Common myeloid progenitor, CD34-positive (primary cell): ENCODE data around the gene BNC2.
"Not testable (repeated sequence)": the region's sequence is repeated elsewhere in the genome, so short reads cannot be mapped to it uniquely, and the experiment has no call there.

Experiments
- CTCF ChIA-PET: fragments of 350-600 bp; sonication (Branson Sonifier 250); formaldehyde crosslinking; loops from one replicate; lab custom pipeline; 2021; ENCODE audit warnings: antibody characterized with exemption; lab: Charles Lee
- POLR2A ChIA-PET: fragments of 350-600 bp; sonication (Branson Sonifier 250); formaldehyde crosslinking; loops from one replicate; lab custom pipeline; 2021; ENCODE audit warnings: antibody characterized with exemption; lab: Charles Lee
- DNase-seq, 3 donors: peaks; one replicate each; pipeline versions ENCODE4 v3.0.0 to v3.0.0-alpha.2; 2013
- H3K27ac ChIP-seq, 2 experiments: 1 replicate in 1 of 2; 2 replicates in 1 of 2; pipeline ENCODE4 v1.7.0; 2013; ENCODE audit warnings: inconsistent platforms in 2 of 2, low read length in 2 of 2, mild to moderate bottlenecking in 2 of 2, low read depth in 1 of 2, moderate library complexity in 1 of 2; ENCODE audit not compliant: severe bottlenecking in 2 of 2, insufficient read depth in 1 of 2, poor library complexity in 1 of 2
- H3K27me3 ChIP-seq, 5 experiments: replicated peaks in 2 of 5; 1 replicate in 3 of 5; 2 replicates in 2 of 5; pipeline versions ENCODE4 v1.6.1 to v1.7.0; 2013; ENCODE audit warnings: low read length in 4 of 5, mild to moderate bottlenecking in 2 of 5, moderate library complexity in 2 of 5, inconsistent platforms in 1 of 5; ENCODE audit not compliant: insufficient read depth in 5 of 5, control insufficient read depth in 4 of 5
- H3K36me3 ChIP-seq, 4 experiments: 1 replicate in 2 of 4; 2 replicates in 2 of 4; pipeline versions ENCODE4 v1.6.1 to v1.7.0; 2013; ENCODE audit warnings: low read length in 3 of 4, control low read depth in 1 of 4, mild to moderate bottlenecking in 1 of 4; ENCODE audit not compliant: control insufficient read depth in 4 of 4, insufficient read depth in 4 of 4
- H3K4me1 ChIP-seq, 4 experiments: 1 replicate in 3 of 4; 2 replicates in 1 of 4; pipeline versions ENCODE4 v1.6.1 to v1.7.1; 2013; ENCODE audit warnings: low read length in 3 of 4, mild to moderate bottlenecking in 3 of 4, control low read depth in 1 of 4, inconsistent platforms in 1 of 4, moderate library complexity in 1 of 4; ENCODE audit not compliant: control insufficient read depth in 4 of 4, insufficient read depth in 4 of 4; ENCODE audit errors: control extremely low read depth in 1 of 4
- H3K4me3 ChIP-seq, 7 experiments: 1 replicate in 4 of 7; 2 replicates in 3 of 7; pipeline versions ENCODE4 v1.5.1 to v1.7.0; 2013; ENCODE audit warnings: mild to moderate bottlenecking in 7 of 7, low read length in 6 of 7, moderate library complexity in 6 of 7, inconsistent platforms in 2 of 7, low read depth in 2 of 7, control low read depth in 1 of 7; ENCODE audit not compliant: insufficient read depth in 4 of 7, control insufficient read depth in 1 of 7; ENCODE audit errors: extremely low read depth in 1 of 7
- H3K9me3 ChIP-seq, 5 experiments: 1 replicate in 4 of 5; 2 replicates in 1 of 5; pipeline versions ENCODE4 v1.6.1 to v1.7.1; 2013; ENCODE audit warnings: low read length in 4 of 5, mild to moderate bottlenecking in 2 of 5, inconsistent platforms in 1 of 5, low read depth in 1 of 5, moderate library complexity in 1 of 5; ENCODE audit not compliant: control insufficient read depth in 4 of 5, insufficient read depth in 2 of 5; ENCODE audit errors: control extremely low read depth in 1 of 5
- WGBS: methylation state at CpG from one replicate; pipeline ENCODE4 v1.1.5; 2013; ENCODE audit not compliant: insufficient coverage; 5-methylcytosine and 5-hydroxymethylcytosine counted together

Gene BNC2

DNA sequence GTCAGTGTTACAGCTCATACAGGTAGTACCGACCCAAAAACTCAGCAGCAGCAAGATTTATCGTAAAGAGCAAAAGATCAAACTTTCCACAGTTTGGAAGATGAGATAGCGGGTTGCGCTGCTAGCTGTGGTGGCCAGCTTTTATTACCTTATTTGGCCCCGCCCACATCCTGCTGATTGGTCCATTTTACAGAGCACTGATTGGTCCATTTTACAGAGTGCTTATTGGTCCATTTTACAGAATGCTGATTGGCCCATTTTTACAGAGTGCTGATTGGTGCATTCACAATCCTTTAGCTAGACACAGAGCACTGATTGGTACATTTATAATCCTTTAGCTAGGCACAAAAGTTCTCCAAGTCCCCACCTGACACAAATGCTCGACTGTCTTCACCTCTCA is 12.0 kb upstream of the BNC2 start:
- WGBS, result 91% methylated on average over 6 of the region's 6 CpGs
- CTCF ChIA-PET, result interaction anchor here (1.2 kb wide), 1 partner anchor 9 kb away, joined by 3 read pairs; no protein-coding TSS in a partner anchor
- DNase-seq, H3K27ac ChIP-seq, H3K36me3 ChIP-seq, H3K4me3 ChIP-seq, H3K9me3 ChIP-seq, H3K27me3 ChIP-seq, POLR2A ChIA-PET: not testable (repeated sequence)
- H3K4me1 ChIP-seq, result peaks cover 10 to 33% (median 20%) of the 10 kb centered on the region in 4 experiments

GRCh38 chr9:16879416-16879815 is 8.9 kb upstream of the BNC2 start:
- peaks cover 0 to 6% (median 0%) of the 10 kb centered on the region in 5 experiments for H3K27me3 ChIP-seq
- H3K9me3 ChIP-seq, result no peaks in the 10 kb centered on the region
- peaks cover 5 to 14% (median 8%) of the 10 kb centered on the region in 4 experiments for H3K4me1 ChIP-seq
- H3K36me3 ChIP-seq, result no peaks in the 10 kb centered on the region
- WGBS, result no CpG with 5 or more reads among the region's 2 CpGs
- peak in 2 of 3 donors; percentile 68 to 78 for DNase-seq
- ChIA-PET CTCF (no interaction called here), POLR2A (no interaction called here)
- H3K27ac ChIP-seq, result no peak overlapping the region
- H3K4me3 ChIP-seq, result no peak overlapping the region

GRCh38 chr9:16877256-16877655 is 6.8 kb upstream of the BNC2 start:
- no peak overlapping the region for H3K27ac ChIP-seq
- peaks cover 0 to 5% (median 2%) of the 10 kb centered on the region in 4 experiments for H3K4me1 ChIP-seq
- DNase-seq, result no peak
- H3K27me3 ChIP-seq, result peaks cover 0 to 13% (median 9%) of the 10 kb centered on the region in 5 experiments
- H3K9me3 ChIP-seq, result no peaks in the 10 kb centered on the region
- no peaks in the 10 kb centered on the region for H3K36me3 ChIP-seq
- ChIA-PET POLR2A (no interaction called here), CTCF (interaction anchor here (1.9 kb wide), 1 partner anchor 7 kb away, joined by 5 read pairs; no protein-coding TSS in a partner anchor)
- WGBS, result 81% methylated on average over 6 of the region's 19 CpGs
- no peak overlapping the region for H3K4me3 ChIP-seq

GRCh38 chr9:16873126-16873802 is 2.8 kb upstream of the BNC2 start:
- DNase-seq, result no peak
- Histone ChIP-seq H3K9me3 (no peaks in the 10 kb centered on the region), H3K4me1 (peaks cover 8 to 30% (median 27%) of the 10 kb centered on the region in 4 experiments), H3K36me3 (no peaks in the 10 kb centered on the region), H3K27ac (no peak overlapping the region), H3K4me3 (no peak overlapping the region), H3K27me3 (peaks cover 8 to 39% (median 16%) of the 10 kb centered on the region in 5 experiments)
- POLR2A ChIA-PET, result no interaction called here
- WGBS, result 97% methylated on average over 4 of the region's 6 CpGs
- CTCF ChIA-PET, result interaction anchor here (1.1 to 1.5 kb wide), 2 partner anchors 9 to 12 kb away, joined by 3 read pairs; no protein-coding TSS in a partner anchor

GRCh38 chr9:16871336-16872151 is 1.1 kb upstream of the BNC2 start:
- POLR2A ChIA-PET, result interaction anchor here (0.9 to 1.3 kb wide), 2 partner anchors 12 to 14 kb away, joined by 3 to 10 read pairs; no protein-coding TSS in a partner anchor
- CTCF ChIA-PET, result interaction anchor here (1.4 to 1.9 kb wide), 2 partner anchors 10 to 13 kb away, joined by 3 to 10 read pairs; no protein-coding TSS in a partner anchor
- Histone ChIP-seq H3K27me3 (peaks cover 13 to 50% (median 24%) of the 10 kb centered on the region in 5 experiments), H3K4me1 (peaks cover 8 to 30% (median 27%) of the 10 kb centered on the region in 4 experiments), H3K4me3 (peak overlapping the region in 6 of 7 experiments; percentile 57 to 78 (median 65)), H3K9me3 (no peaks in the 10 kb centered on the region), H3K36me3 (no peaks in the 10 kb centered on the region), H3K27ac (no peak overlapping the region)
- WGBS, result 0% methylated on average over 32 of the region's 63 CpGs
- DNase-seq, result peak; percentile 86 to 94 (median 92)

DNA sequence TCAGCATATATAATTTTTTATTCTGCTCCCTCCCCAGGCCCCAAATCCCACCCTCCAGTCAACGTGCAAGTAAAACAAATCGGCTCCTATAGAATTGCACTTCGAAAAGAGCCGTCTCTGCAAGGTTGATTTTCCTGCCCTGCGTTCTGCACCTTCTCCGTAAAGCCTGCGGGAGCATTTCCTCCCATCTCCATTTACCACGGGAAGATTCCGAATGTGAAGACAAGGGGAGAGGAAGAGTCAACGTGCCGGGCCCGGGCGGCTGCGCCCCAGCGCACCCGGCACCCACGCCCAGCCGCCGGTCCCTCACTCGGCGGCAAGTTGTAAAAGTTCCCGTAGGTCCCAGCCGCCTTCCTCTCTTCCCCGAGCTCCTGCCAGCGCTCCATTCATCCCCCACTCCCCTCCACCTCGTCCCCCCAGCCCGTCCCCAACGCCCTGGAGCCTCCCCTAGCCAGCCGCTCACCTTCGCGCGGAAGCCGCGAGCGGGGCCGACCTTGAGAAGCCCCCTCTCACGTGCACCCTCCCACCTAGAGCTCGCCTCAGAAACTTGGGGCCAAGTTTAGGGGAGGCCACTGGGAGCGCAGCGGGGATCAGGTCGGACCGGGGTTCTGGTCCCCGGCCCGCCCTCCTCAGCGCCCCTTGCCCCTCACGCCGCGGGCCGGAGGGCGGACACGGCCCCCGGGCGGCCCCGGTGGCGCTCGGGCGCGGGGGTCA is 431 bp downstream of the BNC2 start:
- POLR2A ChIA-PET, result no interaction called here
- H3K27ac ChIP-seq, result no peak overlapping the region
- 0% methylated on average over 27 of the region's 58 CpGs for WGBS
- no peaks in the 10 kb centered on the region for H3K9me3 ChIP-seq
- peaks cover 14 to 54% (median 25%) of the 10 kb centered on the region in 5 experiments for H3K27me3 ChIP-seq
- CTCF ChIA-PET, result no interaction called here
- peak overlapping the region; percentile 5 to 78 (median 64) for H3K4me3 ChIP-seq
- H3K36me3 ChIP-seq, result no peaks in the 10 kb centered on the region
- peak in 2 of 3 donors; percentile 26 to 29 for DNase-seq
- H3K4me1 ChIP-seq, result peaks cover 8 to 30% (median 27%) of the 10 kb centered on the region in 4 experiments
